MCF 10A (cell line): ENCODE measurements around the gene ST6GALNAC4. TPM values are rescaled to one million over a fixed set of nuclear protein-coding genes. Genes with fewer than 3 reads are reported as not detected.

Experiments
- BruUV-seq: library from RNA; stranded (reverse); fragments of 400-500 nt; replicated peaks from 2 replicates; lab custom pipeline; 2021; lab: Mats Ljungman, UMichigan
- CTCF ChIA-PET: fragments of 300-600 bp; sonication (Branson Sonifier 250); formaldehyde crosslinking; extraction: SDS; loops from one replicate; lab custom pipeline; 2021; ENCODE audit warnings: antibody characterized with exemption, inconsistent platforms; lab: Yijun Ruan, JAX
- POLR2A ChIA-PET: fragments of 300-600, 350-650 bp; sonication (Branson Sonifier 250); formaldehyde crosslinking; extraction: SDS; loops from one replicate; lab custom pipeline; 2020; ENCODE audit warnings: antibody characterized with exemption, inconsistent platforms; lab: Yijun Ruan, JAX
- DNase-seq: peaks from one replicate; pipeline ENCODE4 v3.0.0-alpha.2; 2018; ENCODE audit not compliant: unreplicated experiment
- H3K27ac Mint-ChIP-seq: one replicate; pipeline ENCODE4 v1.8.0; 2022; ENCODE audit warnings: mild to moderate bottlenecking, low read depth, mixed read lengths; ENCODE audit not compliant: unreplicated experiment
- H3K27me3 Mint-ChIP-seq: one replicate; pipeline ENCODE4 v1.8.0; 2022; ENCODE audit warnings: mixed read lengths; ENCODE audit not compliant: insufficient read depth, unreplicated experiment
- H3K36me3 Mint-ChIP-seq: one replicate; pipeline ENCODE4 v1.8.0; 2022; ENCODE audit warnings: mild to moderate bottlenecking, moderate library complexity, mixed read lengths; ENCODE audit not compliant: insufficient read depth, unreplicated experiment
- H3K4me1 Mint-ChIP-seq: one replicate; pipeline ENCODE4 v1.8.0; 2022; ENCODE audit warnings: mixed read lengths; ENCODE audit not compliant: insufficient read depth, unreplicated experiment
- H3K4me3 Mint-ChIP-seq: one replicate; pipeline ENCODE4 v1.8.0; 2022; ENCODE audit warnings: mild to moderate bottlenecking, moderate library complexity, mixed read lengths; ENCODE audit not compliant: unreplicated experiment
- H3K9me3 Mint-ChIP-seq: one replicate; pipeline ENCODE4 v1.8.0; 2022; ENCODE audit warnings: mixed read lengths; ENCODE audit not compliant: unreplicated experiment
- intact Hi-C: fragments of 100-400 bp; cut with micrococcal nuclease; formaldehyde crosslinking; loops from 2 replicates; pipeline ENCODE4 v1.14.1; 2022
- total RNA-seq: library from RNA; stranded (reverse); gene quantifications from 2 replicates; pipeline ENCODE4 v1.2.3, GENCODE V29; 2022
- TF ChIP-seq, protein P1 (sequence below): fragments of 200-600 bp; IDR thresholded peaks from one replicate; pipeline ENCODE4 v1.8.0; 2022; ENCODE audit warnings: antibody characterized with exemption, mild to moderate bottlenecking; ENCODE audit not compliant: unreplicated experiment

Gene ST6GALNAC4
- total RNA-seq, 1 experiment from 2014 or later: 39.5 TPM

DNA sequence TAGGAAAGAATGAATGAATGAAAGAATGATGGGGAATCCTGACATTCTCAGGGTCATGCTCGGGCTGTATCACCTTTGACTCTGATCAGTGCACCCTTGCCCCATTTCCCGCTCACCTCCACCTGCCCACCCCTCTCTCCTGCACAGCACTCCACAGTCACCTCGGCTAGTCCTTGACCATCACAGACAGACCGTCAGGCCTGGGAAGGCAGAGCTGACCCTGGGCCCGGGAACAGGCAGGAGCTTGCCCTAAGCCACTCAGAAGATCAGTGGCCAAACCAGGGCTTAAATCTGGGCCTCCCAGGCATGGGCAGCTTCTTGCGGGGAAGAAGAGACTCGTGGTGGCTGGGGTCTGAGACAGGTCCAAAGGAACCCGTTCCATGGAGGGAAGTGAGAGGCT is 21.0 kb downstream of the ST6GALNAC4 start:
- Mint-ChIP-seq H3K27me3 (no peaks in the 10 kb centered on the region), H3K4me1 (peaks cover 10% of the 10 kb centered on the region), H3K4me3 (no peak overlapping the region), H3K36me3 (peaks cover 33% of the 10 kb centered on the region), H3K9me3 (no peaks in the 10 kb centered on the region), H3K27ac (no peak overlapping the region)
- intact Hi-C loops: no loop called here
- CTCF ChIA-PET: interaction anchor here (1.1 kb wide), 1 partner anchor 391 kb away, joined by 3 read pairs; no protein-coding TSS in a partner anchor
- no TSS peak for BruUV-seq
- TF ChIP-seq, protein P1, sequence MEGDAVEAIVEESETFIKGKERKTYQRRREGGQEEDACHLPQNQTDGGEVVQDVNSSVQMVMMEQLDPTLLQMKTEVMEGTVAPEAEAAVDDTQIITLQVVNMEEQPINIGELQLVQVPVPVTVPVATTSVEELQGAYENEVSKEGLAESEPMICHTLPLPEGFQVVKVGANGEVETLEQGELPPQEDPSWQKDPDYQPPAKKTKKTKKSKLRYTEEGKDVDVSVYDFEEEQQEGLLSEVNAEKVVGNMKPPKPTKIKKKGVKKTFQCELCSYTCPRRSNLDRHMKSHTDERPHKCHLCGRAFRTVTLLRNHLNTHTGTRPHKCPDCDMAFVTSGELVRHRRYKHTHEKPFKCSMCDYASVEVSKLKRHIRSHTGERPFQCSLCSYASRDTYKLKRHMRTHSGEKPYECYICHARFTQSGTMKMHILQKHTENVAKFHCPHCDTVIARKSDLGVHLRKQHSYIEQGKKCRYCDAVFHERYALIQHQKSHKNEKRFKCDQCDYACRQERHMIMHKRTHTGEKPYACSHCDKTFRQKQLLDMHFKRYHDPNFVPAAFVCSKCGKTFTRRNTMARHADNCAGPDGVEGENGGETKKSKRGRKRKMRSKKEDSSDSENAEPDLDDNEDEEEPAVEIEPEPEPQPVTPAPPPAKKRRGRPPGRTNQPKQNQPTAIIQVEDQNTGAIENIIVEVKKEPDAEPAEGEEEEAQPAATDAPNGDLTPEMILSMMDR: no peak
- DNase-seq: no peak
- POLR2A ChIA-PET: interaction anchor here (0.5 to 0.6 kb wide), 2 partner anchors 119 to 444 kb away, joined by 3 read pairs; partner anchors contain the start of genes LRSAM1 and RPL12

GRCh38 chr9:127893392-127893791 is 23.4 kb downstream of the ST6GALNAC4 start:
- no TSS peak for BruUV-seq
- TF ChIP-seq, protein P1: no peak
- Mint-ChIP-seq H3K27me3 (no peaks in the 10 kb centered on the region), H3K36me3 (peaks cover 36% of the 10 kb centered on the region), H3K4me1 (peaks cover 7% of the 10 kb centered on the region), H3K9me3 (no peaks in the 10 kb centered on the region), H3K27ac (no peak overlapping the region), H3K4me3 (no peak overlapping the region)
- DNase-seq: no peak
- ChIA-PET CTCF (interaction anchor here (0.7 to 1.4 kb wide), 2 partner anchors 24 to 40 kb away, joined by 3 read pairs; no protein-coding TSS in a partner anchor), POLR2A (no interaction called here)
- intact Hi-C loops: no loop called here

GRCh38 chr9:127892831-127893230 is 24.0 kb downstream of the ST6GALNAC4 start:
- no peak for DNase-seq
- Mint-ChIP-seq H3K4me1 (peaks cover 6% of the 10 kb centered on the region), H3K36me3 (peaks cover 41% of the 10 kb centered on the region), H3K4me3 (no peak overlapping the region), H3K27ac (no peak overlapping the region), H3K27me3 (no peaks in the 10 kb centered on the region), H3K9me3 (no peaks in the 10 kb centered on the region)
- ChIA-PET CTCF (interaction anchor here (0.7 to 1.4 kb wide), 2 partner anchors 23 to 40 kb away, joined by 3 read pairs; no protein-coding TSS in a partner anchor), POLR2A (no interaction called here)
- intact Hi-C loops: no loop called here
- BruUV-seq: no TSS peak
- TF ChIP-seq, protein P1: no peak

DNA sequence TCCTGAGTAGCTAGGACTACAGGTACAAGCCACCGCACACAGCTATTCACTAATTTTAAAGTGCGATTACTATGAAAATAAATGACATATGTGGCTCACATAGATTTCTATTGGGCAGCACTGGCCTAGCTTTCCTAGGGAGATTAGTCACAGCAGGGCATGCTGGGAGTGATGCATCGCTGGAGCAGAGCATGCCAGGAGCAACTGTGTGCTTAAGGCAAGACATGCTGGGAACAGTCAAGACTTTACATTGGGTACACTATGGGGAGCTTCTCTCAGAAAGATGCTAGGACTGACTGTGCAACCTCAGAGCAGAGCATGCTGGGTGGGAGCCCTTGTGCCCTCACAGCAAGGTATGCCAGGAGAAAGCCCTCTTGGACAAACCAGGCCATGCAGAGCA is 26.8 kb downstream of the ST6GALNAC4 start:
- intact Hi-C loops: no loop called here
- Mint-ChIP-seq H3K4me3 (no peak overlapping the region), H3K27me3 (no peaks in the 10 kb centered on the region), H3K36me3 (peaks cover 36% of the 10 kb centered on the region), H3K9me3 (no peaks in the 10 kb centered on the region), H3K4me1 (peaks cover 6% of the 10 kb centered on the region), H3K27ac (no peak overlapping the region)
- POLR2A ChIA-PET: interaction anchor here (0.8 to 2.4 kb wide), 3 partner anchors 9 to 12 kb away, joined by 3 to 10 read pairs (median 3); partner anchors contain the start of gene ST6GALNAC6
- DNase-seq: no peak
- BruUV-seq: no TSS peak
- CTCF ChIA-PET: interaction anchor here (0.9 kb wide), 1 partner anchor 20 kb away, joined by 3 read pairs; no protein-coding TSS in a partner anchor
- TF ChIP-seq, protein P1: no peak
